ENCODE measurements around the gene SPSB1.
"Not testable (repeated sequence)": the region's sequence is repeated elsewhere in the genome, so short reads cannot be mapped to it uniquely, and the experiment has no call there.

The SPSB1 gene

GRCh38 chr1:9369964-9370788 is 77.5 kb downstream of the SPSB1 start:
- DNase-seq: no peak

GRCh38 chr1:9371391-9371935 is 78.8 kb downstream of the SPSB1 start:
- DNase-seq: no peak

GRCh38 chr1:9371951-9372350 is 79.3 kb downstream of the SPSB1 start:
- DNase-seq: no peak

- DNase-seq: no peak
These were observed 80.9 kb downstream of the SPSB1 start for GRCh38 chr1:9373619-9374018.

GRCh38 chr1:9374748-9375341 is 82.2 kb downstream of the SPSB1 start:
- no peak for DNase-seq

GRCh38 chr1:9375912-9376311 is 83.2 kb downstream of the SPSB1 start:
- DNase-seq: no peak

GRCh38 chr1:9376430-9376829 is 83.7 kb downstream of the SPSB1 start:
- DNase-seq: no peak

- no peak for DNase-seq
These were observed 84.2 kb downstream of the SPSB1 start for GRCh38 chr1:9376886-9377333.

GRCh38 chr1:9378801-9379200 is 86.1 kb downstream of the SPSB1 start:
- DNase-seq: no peak

- no peak for DNase-seq
These were observed 88.0 kb downstream of the SPSB1 start for GRCh38 chr1:9380711-9381110.

GRCh38 chr1:9382643-9383491 is 90.2 kb downstream of the SPSB1 start:
- no peak for DNase-seq

- no peak for DNase-seq
These were observed 91.4 kb downstream of the SPSB1 start for GRCh38 chr1:9384128-9384527.

GRCh38 chr1:9384751-9385245 is 92.1 kb downstream of the SPSB1 start:
- no peak for DNase-seq

- not testable (repeated sequence) for DNase-seq
These were observed 92.7 kb downstream of the SPSB1 start for GRCh38 chr1:9385392-9385791.

- no peak for DNase-seq
These were observed 93.3 kb downstream of the SPSB1 start for GRCh38 chr1:9385801-9386573.

GRCh38 chr1:9388335-9389180 is 95.9 kb downstream of the SPSB1 start:
- no peak for DNase-seq

GRCh38 chr1:9389968-9390367 is 97.3 kb downstream of the SPSB1 start:
- DNase-seq: no peak

- DNase-seq: no peak
These were observed 98.9 kb downstream of the SPSB1 start for GRCh38 chr1:9391620-9392019.

GRCh38 chr1:9394010-9394409 is 101.3 kb downstream of the SPSB1 start:
- no peak for DNase-seq

- no peak for DNase-seq
These were observed 102.3 kb downstream of the SPSB1 start for GRCh38 chr1:9395018-9395417.

- DNase-seq: no peak
These were observed 104.4 kb downstream of the SPSB1 start for GRCh38 chr1:9397047-9397446.

All from stimulated activated CD4-positive, alpha-beta T cell treated with anti-CD3 and anti-CD28 coated beads, Interleukin-2, amount 100 ng/mL, for 24 hours (primary cell).